ENCODE data around the gene AURKB.

DNA sequence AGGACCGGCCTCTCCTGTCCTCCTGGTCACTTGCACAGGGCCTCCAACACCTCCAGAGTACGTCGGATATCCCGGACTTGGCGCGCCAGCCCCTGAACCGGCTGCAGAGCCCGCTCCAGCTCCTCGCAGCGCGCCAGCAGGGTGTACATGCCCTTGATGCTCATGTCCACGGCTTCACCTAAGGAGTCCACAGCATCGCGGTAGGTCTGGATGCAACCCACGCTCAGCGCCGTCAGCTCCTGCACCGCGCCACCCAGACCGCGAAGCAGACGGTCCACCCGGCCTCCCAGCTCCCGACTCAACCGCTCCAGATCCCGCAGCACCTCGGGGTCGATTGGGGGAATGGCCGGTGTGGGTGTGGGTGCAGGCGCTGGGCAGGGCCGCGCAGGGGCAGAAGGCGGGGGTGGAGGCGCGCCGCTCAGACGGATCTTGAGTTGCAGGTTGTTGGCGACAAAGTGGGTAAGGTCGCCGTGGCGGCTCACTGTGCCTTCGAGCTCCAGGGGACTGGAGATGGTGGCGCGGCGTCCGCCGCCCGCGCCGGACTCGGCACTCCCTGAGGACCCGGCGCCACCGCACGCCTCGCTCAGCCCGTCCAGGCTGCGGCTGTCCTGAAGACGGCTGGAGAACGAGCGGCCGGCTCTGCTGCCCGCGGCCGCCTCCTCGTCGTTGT is 21.2 kb downstream of the AURKB start:
- TF ChIP-seq POLR2A (IDR thresholded peaks at IDR 0.05) (no peak), CTCF (IDR thresholded peaks at IDR 0.05 in 8 of 11, conservative IDR thresholded peaks at IDR 0.05 in 3 of 11) (no peak)

Measured in spleen (tissue), 7 donors.